Body of pancreas (tissue), 4 donors: ENCODE measurements around the gene SEC23A.
"Not testable (repeated sequence)": the region's sequence is repeated elsewhere in the genome, so short reads cannot be mapped to it uniquely, and the experiment has no call there.

Experiments used
- CTCF ChIP-seq, 7 experiments: fragments of 450-650 bp in 4 of 7; fragments of 200-600 bp in 3 of 7; sonication (generic) in 3 of 7; IDR thresholded peaks; one replicate each; pipeline ENCODE4 v1.5.1; 2016 to 2019; ENCODE audit warnings: antibody characterized with exemption in 7 of 7
- POLR2A ChIP-seq, 3 donors: fragments of 450-650 bp; IDR thresholded peaks; one replicate each; pipeline ENCODE4 v1.6.1; 2016; ENCODE audit warnings: antibody characterized with exemption in 3 of 3, mild to moderate bottlenecking in 2 of 3

DNA sequence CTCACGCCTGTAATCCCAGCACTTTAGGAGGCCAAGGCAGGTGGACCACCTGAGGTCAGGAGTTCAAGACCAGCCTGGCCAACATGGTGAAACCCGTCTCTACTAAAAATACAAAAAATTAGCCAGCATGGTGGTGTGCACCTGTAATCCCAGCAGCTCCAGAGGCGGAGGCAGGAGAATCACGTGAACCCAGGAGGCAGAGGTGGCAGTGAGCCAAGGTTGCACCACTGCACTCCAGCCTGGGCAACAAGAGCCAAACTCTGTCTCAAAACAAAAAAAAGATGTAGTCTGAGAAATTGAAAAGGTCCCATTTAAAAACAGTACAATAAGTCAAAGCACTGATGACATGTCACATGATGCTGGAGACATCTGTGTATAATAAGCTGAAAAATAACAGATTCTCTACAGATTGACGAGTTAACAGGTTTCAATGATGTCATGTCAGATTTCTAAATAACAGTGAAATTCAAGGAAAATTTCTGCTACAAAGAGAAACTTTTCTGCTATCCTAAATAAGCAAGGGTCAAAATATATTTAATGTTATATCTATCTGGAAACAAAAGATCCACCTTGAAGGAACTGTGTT, 50.1 kb downstream of the SEC23A start:
- not testable (repeated sequence) for TF ChIP-seq CTCF, POLR2A (IDR thresholded peaks at IDR 0.05)
